Measurements from ENCODE around the gene DHDH. TPM values are rescaled to one million over a fixed set of nuclear protein-coding genes. Genes with fewer than 3 reads are reported as not detected.

DHDH gene
- total and polyA plus RNA-seq, 2 of the 13 experiments (the other 11 are each of a cell fraction or from before 2014, with no cell fraction given): 0.13 to 0.91 TPM

DNA sequence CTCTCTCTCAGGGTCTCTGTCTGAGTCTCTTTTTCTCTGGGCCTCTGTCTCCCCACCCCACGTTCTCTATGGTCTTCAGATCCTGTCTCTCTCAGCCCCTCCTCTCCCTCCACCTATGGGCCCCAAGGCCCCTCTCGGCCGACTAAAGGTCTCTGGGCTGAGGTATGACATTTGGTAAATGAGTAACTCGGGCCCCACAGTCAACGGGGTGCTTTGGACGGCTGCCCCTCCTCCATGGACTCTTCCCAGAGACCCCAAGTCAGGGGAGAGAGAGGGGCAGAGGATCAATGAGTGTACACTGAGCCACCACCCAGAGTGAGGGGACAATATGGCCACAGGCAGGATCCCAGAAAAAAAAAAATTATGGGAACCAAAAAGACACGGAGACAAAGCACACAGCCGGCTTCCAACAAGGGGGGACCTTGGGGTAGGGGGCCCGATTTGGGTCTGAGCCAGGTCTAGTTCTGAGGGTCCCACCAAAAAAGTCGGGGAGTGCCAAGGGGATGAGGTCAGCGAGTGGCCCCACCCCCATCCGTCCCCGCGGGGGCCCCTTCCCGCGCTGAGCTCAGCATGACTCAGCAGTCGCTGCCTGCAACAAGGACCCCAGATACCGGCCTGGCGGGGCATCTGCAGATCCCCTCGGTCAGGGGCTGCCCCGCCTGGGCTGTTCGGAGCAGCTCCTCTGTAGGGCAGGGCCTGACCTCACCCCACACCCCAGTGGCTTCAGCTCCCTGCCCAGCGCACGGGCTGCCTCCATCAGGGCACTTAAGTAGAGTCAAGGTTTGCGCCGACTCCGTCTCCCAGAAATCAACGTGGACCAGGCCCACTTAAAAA lies 30.1 kb downstream of the DHDH start (continued):
- TF ChIP-seq ELF3 (CRISPR knock-in tag; IDR thresholded peaks at IDR 0.05) (0 out of 2 replicates have a peak, but pooled peaks have one; percentile 4), ATF7-NPFF (CRISPR knock-in tag; IDR thresholded peaks at IDR 0.05; ENCODE audit: low read depth) (peak; percentile 12; the same call in 1 of the 2 replicates), SP5 (CRISPR knock-in tag; IDR thresholded peaks at IDR 0.05; ENCODE audit: borderline replicate concordance, low read depth) (peak; percentile 82), ATF7 (IDR thresholded peaks at IDR 0.05) (peak; percentile 75), ATF7 (CRISPR knock-in tag; IDR thresholded peaks at IDR 0.05) (peak; percentile 99), POLR2G (IDR thresholded peaks at IDR 0.05; ENCODE audit: low read depth, low read length) (peak; percentile 42), HNRNPK (IDR thresholded peaks at IDR 0.05; ENCODE audit: low read depth, low read length, poor library complexity, severe bottlenecking) (peak; percentile 3), CHD4 (IDR thresholded peaks at IDR 0.05; ENCODE audit: borderline replicate concordance, low read length) (peak; percentile 67; the same call in 1 of the 2 replicates), MED13 (CRISPR knock-in tag; IDR thresholded peaks at IDR 0.05) (0 out of 2 replicates have a peak, but pooled peaks have one; percentile 5), ZNF296 (CRISPR knock-in tag; conservative IDR thresholded peaks at IDR 0.05) (no peak; the same call in 1 of the 2 replicates), ZNF451 (CRISPR knock-in tag; IDR thresholded peaks at IDR 0.05) (0 out of 2 replicates have a peak, but pooled peaks have one; percentile 18), ZNF263 (CRISPR knock-in tag; IDR thresholded peaks at IDR 0.05) (peak; percentile 30; the same call in 1 of the 2 replicates), MTF1 (CRISPR knock-in tag; IDR thresholded peaks at IDR 0.05) (no peak), ZFP90 (CRISPR knock-in tag; IDR thresholded peaks at IDR 0.05; ENCODE audit: borderline replicate concordance) (no peak), MEIS2 (CRISPR knock-in tag; IDR thresholded peaks at IDR 0.05) (no peak), NFATC3 (CRISPR knock-in tag; IDR thresholded peaks at IDR 0.05) (no peak), ZFP37 (CRISPR knock-in tag; IDR thresholded peaks at IDR 0.05; ENCODE audit: borderline replicate concordance) (0 out of 2 replicates have a peak, but pooled peaks have one; percentile 25)
- TF ChIP-seq, protein P1, sequence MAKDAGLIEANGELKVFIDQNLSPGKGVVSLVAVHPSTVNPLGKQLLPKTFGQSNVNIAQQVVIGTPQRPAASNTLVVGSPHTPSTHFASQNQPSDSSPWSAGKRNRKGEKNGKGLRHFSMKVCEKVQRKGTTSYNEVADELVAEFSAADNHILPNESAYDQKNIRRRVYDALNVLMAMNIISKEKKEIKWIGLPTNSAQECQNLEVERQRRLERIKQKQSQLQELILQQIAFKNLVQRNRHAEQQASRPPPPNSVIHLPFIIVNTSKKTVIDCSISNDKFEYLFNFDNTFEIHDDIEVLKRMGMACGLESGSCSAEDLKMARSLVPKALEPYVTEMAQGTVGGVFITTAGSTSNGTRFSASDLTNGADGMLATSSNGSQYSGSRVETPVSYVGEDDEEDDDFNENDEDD (CRISPR knock-in tag; IDR thresholded peaks at IDR 0.05; ENCODE audit: borderline replicate concordance): peak; percentile 82; the same call in 1 of the 2 replicates
- TF ChIP-seq, protein P2, sequence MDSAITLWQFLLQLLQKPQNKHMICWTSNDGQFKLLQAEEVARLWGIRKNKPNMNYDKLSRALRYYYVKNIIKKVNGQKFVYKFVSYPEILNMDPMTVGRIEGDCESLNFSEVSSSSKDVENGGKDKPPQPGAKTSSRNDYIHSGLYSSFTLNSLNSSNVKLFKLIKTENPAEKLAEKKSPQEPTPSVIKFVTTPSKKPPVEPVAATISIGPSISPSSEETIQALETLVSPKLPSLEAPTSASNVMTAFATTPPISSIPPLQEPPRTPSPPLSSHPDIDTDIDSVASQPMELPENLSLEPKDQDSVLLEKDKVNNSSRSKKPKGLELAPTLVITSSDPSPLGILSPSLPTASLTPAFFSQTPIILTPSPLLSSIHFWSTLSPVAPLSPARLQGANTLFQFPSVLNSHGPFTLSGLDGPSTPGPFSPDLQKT (CRISPR knock-in tag; IDR thresholded peaks at IDR 0.05; ENCODE audit: borderline replicate concordance): no peak
- TF ChIP-seq, protein P3, sequence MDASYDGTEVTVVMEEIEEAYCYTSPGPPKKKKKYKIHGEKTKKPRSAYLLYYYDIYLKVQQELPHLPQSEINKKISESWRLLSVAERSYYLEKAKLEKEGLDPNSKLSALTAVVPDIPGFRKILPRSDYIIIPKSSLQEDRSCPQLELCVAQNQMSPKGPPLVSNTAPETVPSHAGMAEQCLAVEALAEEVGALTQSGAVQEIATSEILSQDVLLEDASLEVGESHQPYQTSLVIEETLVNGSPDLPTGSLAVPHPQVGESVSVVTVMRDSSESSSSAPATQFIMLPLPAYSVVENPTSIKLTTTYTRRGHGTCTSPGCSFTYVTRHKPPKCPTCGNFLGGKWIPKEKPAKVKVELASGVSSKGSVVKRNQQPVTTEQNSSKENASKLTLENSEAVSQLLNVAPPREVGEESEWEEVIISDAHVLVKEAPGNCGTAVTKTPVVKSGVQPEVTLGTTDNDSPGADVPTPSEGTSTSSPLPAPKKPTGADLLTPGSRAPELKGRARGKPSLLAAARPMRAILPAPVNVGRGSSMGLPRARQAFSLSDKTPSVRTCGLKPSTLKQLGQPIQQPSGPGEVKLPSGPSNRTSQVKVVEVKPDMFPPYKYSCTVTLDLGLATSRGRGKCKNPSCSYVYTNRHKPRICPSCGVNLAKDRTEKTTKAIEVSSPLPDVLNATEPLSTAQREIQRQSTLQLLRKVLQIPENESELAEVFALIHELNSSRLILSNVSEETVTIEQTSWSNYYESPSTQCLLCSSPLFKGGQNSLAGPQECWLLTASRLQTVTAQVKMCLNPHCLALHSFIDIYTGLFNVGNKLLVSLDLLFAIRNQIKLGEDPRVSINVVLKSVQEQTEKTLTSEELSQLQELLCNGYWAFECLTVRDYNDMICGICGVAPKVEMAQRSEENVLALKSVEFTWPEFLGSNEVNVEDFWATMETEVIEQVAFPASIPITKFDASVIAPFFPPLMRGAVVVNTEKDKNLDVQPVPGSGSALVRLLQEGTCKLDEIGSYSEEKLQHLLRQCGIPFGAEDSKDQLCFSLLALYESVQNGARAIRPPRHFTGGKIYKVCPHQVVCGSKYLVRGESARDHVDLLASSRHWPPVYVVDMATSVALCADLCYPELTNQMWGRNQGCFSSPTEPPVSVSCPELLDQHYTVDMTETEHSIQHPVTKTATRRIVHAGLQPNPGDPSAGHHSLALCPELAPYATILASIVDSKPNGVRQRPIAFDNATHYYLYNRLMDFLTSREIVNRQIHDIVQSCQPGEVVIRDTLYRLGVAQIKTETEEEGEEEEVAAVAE (CRISPR knock-in tag; IDR thresholded peaks at IDR 0.05; ENCODE audit: borderline replicate concordance): no peak
- TF ChIP-seq, protein P4, sequence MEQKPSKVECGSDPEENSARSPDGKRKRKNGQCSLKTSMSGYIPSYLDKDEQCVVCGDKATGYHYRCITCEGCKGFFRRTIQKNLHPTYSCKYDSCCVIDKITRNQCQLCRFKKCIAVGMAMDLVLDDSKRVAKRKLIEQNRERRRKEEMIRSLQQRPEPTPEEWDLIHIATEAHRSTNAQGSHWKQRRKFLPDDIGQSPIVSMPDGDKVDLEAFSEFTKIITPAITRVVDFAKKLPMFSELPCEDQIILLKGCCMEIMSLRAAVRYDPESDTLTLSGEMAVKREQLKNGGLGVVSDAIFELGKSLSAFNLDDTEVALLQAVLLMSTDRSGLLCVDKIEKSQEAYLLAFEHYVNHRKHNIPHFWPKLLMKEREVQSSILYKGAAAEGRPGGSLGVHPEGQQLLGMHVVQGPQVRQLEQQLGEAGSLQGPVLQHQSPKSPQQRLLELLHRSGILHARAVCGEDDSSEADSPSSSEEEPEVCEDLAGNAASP (CRISPR knock-in tag; IDR thresholded peaks at IDR 0.05; ENCODE audit: borderline replicate concordance): peak; percentile 42; the same call in 1 of the 2 replicates
